HL-60/S4 treated with phorbol 12-myristate 13-acetate at 8.2 ng/mL for 4 days and 3 days (cell line): ENCODE data around the gene LEPR.

Experiments used
- in situ Hi-C: fragments of 300-500 bp; cut with MboI; formaldehyde crosslinking; loops from 2 replicates; pipeline ENCODE4 v1.15.0; 2022; ENCODE audit warnings: low sequenced_read_pairs

Gene LEPR

DNA sequence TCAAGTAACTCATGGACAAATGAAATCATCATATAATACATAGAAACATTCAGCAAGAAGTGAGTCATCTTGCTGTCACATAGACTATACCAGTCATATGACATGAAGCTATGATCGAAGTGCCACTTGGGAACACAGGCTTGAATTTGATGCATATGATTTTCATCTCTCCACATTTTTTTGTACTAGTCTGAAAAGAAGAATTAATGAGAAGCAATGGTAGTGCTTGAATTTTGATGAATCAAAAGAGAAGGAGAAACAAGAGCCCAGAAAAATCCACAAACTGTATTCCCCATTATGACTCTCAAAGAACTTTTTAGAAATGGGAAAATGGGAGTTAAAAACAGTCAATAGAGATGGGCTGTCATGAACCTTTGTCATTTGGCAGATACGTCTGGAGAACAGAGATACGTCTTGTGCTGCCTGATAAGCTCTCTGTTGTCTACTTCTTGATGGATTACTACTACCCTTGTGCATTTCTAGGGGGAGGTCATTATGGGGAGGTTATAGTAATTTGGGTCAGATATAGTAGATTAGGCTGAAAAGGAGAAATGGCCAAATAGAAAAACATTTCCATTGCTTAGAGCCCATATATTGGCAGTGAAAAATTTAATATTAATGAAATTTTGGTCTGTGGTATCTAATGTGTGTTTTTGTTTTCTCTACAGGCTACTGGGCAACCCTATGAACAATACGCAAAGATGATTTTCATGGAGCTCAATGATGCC lies 8.0 kb upstream of the LEPR start:
- in situ Hi-C loops, result no loop called here

DNA sequence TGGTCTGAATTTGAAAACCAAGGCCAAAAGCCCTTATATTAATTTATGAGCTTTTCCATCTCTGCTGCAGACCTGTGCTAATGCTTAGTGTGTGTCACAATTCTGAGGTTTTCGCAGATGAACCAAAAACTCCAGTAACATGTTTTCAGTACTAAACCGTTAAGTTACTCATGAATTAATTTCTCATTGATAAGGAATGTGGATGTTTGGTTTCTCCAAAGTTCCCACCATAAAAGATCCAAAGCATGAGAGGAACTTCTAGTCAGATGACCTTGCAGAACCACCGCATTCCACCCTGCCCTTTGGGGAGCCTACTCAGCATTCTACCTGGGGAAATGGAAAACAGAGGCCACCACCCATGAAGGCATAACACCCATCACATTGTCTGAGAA lies 7.5 kb upstream of the LEPR start:
- in situ Hi-C loops, result no loop called here

DNA sequence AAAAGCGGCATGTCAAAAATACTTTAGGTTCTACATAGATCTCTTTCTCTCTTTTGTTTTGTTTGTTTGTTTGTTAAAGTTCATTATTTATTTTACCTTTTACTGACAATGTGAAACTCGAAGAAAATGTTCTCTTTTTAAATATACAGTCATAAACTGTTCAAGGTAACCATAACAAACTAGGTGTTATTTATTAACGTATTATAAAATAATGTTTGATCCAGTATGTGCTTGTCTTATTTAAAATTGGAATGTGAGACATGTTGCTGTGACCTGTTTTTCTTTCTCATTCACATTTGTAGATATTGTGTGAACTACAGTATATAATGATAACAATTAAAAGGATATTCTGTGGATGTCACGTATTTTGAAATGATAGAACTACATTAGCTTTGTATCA lies 5.9 kb upstream of the LEPR start:
- in situ Hi-C loops, result no loop called here

DNA sequence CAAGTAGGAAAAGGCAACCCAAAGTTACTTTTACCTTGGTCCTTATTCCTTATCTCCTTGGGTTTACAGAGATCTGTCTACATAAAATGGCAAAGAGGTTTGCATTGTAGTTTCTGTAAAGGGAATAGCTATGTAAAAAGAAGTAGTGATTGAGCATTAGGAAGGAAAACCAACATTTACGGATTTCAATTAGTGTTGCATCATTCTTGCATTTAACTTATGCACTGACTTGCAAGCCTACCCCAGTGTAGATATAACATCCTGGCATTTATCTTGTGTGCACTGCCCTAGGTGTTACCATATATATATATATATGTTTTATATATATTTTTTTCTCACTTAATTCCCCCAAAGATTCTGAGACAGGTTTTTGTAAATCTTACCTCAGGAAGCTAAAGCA lies 3.7 kb upstream of the LEPR start:
- in situ Hi-C loops, result no loop called here

DNA sequence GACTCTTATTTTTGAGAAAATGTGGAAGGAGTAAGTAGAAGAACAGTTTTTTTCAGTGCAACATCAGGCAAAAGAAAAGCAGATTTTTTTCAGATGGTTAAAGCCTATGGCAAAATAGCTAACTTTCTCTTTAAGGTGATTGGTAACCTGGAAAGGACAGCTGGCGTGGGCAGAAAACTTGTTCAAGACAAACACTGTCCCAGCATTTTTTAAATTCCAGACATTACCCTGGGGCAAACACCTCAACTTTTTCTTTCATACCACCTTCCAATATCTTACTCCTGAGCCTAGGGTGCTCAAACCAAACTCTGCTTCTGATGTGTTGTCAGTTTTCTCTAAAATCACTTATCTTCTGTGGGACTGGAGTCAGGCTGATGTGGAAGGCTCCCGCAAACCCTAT lies 2.7 kb upstream of the LEPR start:
- in situ Hi-C loops, result no loop called here

DNA sequence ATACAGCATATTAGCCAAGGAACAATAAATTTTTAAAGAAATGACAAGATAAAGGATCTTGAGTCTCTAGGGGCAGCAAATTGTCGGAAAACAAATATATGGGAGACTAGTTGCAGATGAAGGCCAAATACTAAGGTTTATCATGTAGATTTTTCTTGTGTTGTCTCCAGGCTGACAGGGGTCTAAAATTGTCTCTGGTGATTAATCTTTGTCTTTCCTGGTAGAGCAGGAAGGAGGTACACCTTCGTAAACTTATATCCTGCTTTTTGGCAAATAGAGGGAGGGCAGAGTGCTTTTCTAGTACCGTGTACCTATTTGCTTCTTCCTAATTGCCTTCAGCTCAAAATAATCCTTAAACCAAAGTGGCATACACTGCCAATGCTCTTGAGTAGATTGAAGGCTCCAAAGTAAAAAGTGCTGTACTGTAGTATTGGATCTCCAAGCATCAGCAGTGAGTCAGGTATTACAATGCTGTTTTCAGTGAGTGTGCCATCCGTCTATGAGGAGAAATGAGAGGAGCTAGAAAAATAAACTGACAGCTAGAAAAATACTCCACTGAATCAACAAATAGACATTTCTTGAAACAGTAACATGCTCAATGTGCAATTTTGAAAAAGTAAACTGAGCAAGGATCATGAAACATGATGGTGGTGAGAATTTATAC lies 1.8 kb upstream of the LEPR start:
- in situ Hi-C loops, result no loop called here

DNA sequence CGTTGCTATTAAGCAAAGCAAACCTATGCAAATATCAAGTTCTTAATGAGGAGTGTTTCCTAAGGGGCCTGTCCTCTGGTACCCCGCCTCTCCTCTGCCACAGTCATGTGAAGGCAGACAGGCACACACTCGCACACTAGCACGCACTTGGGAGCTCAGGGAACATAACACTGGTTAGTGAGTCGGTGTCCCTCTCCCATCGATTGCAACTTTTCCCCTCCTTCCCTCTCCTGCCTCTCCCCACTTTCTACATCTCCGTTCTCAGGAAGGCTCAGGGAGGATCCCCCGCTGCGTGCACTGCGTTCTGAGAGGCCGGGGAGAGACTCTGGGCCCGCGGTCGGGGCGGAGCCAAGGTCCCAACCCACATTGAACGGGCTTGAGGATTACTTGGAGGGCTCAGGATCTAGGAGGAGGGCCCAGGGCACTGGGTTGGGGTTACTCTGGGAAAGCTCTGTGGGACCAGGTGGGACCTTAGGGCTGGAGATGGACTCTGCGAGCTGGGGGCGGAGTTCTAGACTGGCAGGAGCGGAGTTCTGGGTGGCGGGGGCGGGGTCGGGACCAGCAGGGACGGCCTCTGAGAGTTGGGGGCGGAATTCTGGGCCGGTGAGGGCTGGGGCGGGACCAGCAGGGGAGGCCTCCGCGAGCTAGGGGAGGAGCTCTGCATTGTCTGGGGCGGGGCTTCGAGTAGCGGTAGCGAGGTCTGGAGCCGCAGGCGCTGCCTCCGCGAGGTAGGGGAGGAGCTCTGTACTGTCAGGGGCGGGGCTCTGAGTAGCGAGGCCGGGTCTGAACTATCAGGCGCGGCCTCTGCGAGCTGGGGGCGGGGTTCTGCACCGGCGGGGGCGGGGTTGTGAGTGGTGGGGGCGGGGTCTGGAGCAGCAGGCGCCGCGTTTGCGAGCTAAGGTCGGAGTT lies 533 bp upstream of the LEPR start:
- in situ Hi-C loops, result no loop called here

DNA sequence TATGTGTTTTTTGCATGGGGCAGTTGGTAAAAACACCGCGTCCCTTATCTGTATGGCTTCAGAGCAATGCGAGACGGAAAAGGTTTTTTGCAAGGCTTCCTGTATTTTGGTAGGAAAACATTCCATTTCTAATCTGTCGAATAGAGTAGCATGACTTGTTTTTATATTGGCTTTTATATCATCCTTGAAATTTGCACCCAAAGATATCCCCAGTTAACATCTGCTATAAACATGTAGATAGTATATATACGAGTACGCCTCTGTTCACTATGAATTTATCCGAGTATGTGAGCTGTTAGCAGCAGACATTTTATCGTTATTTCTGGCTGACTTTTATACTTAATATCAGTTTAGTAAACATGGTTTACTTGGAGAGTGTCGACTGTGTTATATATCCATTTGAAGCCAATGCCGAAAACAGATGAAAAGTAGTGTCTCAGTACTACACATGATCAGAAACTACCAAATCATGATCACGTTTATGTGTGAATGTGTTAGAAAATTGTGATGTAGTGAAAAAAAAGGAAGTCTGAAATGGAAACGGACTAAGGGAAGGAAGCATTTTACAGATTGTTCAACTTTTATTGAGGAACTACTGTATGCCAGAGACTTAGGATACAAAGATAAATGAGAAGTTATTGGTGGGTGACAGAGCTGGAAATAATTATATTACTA lies 1.0 kb downstream of the LEPR start:
- in situ Hi-C loops, result no loop called here

DNA sequence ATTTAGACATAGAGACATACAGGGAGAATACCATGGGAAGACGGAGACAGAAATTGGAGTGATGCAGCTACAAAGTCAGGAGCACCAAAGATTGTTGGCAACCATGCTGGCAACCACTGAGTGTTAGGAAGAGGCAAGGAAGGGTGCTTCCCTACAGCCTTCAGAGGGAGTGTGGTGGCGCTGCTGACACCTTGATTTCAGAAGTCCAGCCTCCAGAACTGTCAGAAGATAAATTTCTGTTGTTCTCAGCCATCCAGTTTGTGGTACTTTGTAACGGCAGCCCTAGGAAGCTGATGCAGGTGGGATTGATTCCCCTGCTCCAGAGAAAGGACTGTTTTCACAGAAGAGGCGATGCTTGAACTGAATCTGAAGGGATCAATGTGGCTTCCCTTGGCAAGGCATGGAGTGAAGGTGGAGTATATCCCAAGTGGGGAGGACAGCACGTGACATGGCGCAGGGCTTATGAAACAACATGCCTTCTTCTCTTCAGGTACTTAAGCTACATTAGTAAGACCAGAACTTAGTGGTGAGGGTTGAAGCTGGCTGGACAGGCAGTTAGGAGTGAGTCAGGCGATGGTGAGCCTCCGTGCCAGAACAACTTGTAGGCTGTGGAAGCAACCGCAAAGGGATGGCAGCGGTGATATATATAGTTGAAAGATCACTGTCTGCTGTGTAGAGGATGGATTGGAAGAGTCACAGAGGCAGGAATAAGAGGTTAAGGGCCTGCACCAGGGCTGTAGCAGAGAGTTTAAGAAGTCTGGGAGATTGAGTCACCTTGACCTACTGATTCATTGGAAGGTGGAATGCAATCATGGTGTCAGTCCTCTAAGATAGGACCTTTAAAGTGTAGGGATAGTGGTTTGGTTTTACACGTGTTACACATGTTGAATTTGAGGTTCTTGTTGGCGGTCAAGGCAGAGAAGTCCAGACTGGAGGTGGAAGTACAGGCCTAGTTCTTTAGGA lies 2.1 kb downstream of the LEPR start:
- in situ Hi-C loops, result no loop called here

DNA sequence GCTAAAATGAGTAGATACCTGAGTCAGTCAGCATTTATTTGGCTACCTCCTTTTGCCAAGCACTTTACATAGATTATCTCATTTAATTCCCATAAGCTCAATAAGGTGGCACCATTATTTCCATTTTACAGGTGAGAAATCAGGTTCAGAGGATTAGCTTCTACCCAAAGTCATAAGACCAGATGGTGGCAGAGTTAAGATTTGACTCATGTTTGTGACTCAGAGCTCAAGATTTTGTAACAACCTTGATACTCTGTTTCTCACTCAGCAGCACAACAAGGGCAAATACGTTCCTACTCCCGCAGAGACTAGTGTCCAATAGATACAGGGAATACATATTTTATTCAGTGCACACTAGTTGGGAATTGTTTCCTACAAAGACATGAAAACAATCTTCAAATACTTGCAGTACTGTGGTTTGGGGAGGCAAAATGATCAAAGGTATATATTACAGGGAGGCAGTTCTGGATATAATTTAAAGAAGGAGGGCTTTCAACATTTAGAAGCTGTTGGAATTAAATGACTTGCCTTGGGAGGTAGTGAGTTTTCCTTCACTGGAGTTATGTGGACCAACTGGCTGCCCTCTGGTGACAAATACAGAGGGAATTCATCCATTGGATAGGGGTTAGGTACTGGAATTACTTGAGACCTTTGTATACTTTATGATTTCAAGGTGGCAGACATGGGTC lies 3.6 kb downstream of the LEPR start:
- in situ Hi-C loops, result no loop called here

DNA sequence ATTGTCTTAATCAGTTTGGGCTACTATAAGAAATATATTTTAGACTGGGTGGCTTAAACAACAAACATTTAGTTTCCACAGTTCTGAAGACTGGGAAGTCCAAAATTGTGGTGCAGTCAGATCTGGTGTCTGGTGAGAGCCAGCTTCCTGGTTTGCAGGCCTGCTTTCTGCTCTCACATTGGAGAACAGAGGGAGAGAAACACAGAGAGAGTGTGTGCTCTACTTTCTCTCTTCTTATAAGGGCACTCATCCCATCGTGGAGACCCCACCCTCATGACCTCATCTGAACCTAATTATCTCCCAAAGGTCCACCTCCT lies 4.1 kb downstream of the LEPR start:
- in situ Hi-C loops, result no loop called here

DNA sequence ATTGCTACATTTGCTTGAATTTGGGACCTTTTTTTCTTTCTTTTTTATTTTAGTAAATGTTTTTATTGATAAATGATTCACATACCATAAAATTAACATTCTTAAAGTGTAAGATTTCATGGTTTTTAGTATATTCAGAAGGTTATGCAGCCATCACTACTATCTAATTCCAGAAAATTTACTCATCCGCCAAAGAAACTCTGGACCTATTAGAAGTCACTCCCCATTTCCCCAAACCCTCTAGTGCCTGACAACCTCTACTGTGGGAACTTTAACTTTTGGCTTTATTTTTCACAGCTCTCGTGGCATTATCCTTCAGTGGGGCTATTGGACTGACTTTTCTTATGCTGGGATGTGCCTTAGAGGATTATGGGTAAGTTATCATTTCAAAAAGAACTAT lies 4.5 kb downstream of the LEPR start:
- in situ Hi-C loops, result no loop called here

DNA sequence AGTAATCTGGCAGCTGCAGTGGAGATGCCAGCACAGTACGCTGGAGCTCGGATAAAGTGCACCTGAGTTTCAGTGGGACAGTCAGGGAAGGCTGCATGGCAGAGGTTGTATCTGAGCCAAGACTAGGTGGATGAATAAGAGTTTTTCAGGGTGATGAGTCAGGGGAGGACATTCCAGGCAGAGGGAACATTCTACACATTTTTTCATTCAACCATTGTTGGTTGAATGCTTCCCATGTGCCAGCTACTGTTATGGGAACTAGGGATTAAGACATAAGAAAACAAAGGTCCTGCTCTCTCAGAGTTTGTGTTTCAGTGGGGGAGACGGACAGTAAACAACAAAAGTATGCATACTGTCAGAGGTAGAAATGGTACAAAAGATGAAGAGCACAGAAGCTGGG lies 5.2 kb downstream of the LEPR start:
- in situ Hi-C loops, result no loop called here

DNA sequence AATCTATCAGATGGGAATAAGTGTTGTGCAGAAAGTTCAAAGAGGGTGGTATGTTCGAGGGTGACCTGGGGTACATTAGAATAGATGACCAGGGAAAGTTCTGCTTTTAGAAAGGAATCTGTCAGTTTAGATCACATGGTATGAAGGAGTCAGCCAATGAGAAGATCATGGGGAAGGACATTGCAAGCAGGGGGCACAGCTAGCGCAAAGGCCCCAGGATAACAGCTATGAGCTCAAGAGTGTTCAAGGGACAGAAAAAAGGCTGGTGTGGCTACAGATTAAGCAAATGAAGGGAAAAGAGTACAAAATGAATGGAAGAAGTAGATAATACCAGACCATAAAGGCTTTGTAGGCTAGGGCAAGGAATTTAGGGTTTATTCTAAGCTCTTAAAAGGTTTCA lies 8.6 kb downstream of the LEPR start:
- in situ Hi-C loops, result no loop called here

DNA sequence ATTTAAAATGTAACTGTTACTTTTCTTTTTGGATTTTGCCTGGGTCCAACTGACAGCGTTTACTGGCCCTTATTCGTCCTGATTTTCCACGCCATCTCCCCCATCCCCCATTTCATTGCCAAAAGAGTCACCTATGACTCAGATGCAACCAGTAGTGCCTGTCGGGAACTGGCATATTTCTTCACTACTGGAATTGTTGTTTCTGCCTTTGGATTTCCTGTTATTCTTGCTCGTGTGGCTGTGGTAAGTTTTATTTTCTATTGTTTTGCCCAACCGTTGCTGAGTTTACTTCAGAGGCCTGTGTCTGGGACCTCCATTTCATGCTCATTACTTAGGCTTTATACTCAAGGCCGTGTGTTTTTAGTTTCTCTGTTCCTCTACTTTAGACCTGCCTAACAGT lies 9.3 kb downstream of the LEPR start:
- in situ Hi-C loops, result no loop called here

DNA sequence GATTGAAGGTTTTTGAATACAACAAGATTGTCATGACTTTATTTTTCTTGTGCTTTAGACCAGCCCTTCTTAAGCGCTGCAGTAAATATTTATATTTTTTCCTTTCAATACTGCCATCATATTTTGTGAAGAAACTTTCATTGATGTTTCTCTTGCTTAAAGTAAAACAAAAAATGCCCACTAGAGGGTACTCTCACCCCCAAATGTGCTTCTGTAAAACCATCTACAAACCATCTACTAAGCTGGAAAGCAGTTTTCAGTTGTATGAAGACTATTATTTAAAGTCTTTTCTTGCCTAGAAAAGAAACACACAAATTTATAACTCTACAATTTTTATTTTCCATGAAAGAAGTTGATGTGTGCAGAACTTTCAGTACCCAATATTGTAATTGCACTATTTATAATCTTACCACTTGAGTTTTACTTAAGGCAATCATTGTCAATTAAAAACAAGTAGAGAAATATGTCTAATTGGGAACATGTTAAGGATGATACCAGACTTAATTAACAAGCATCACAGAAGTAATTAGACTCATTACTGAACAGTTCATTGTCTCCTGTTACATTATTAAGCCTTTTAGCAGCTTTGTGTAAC lies 10.7 kb downstream of the LEPR start:
- in situ Hi-C loops, result no loop called here

DNA sequence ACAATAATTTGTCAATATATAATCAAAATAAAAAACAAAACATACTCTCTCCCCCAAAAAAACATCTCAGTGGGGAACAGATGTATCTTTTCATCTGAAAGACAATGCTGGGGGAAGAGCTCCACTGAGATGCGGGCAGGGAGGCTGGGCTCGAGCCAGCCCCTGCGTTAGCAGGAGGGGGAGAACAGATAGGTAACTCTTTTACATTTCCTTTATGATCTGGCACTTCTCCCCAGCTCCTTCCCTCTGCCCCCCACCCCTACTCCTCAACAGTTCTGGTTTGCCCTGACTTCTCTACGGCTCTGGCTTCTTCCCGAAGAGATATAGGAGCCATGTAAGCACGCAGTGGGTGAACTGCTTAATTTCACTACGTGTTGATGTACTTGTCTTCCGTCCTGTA lies 12.4 kb downstream of the LEPR start:
- in situ Hi-C loops, result no loop called here

DNA sequence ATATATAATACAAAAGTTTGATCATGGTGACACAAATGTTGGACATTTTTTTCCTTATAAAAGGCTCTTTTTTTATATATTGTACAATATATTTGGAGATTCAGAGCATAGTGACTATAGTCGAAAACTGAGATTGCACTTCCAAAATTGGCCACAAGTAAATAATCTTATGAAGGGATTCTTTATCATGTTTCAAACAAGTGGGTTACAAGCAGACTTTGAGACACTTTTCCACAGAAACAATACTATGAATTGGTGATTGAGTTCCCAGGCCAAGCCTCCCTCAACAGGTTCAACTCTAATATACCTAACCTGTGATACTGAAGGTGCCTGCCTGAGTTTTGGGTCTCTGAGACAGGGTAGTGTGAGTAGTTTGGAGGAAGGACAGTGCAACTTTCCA lies 13.8 kb downstream of the LEPR start:
- in situ Hi-C loops, result no loop called here

DNA sequence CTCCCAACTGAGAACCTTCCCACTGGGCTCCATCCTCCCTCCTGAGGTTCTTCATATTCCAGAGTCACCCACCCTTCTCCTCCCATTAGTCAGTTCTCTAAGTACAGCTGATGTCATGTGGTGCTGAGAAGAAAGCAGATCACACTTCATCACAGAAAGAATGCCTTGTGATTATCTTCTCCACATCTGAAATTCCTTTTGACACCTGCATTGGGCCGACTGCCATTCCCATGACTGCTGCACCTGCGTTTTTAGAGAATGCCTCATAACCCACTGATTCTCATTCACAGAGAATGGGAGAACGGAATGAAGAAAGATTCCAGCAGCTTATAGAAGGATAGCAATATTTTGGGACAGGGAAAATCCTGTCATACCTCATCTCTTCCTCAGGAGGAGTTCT lies 14.3 kb downstream of the LEPR start:
- in situ Hi-C loops, result no loop called here
